Sigmoid colon (tissue), 4 donors: ENCODE results near the gene OR2A7.
"Not testable (repeated sequence)": the region's sequence is repeated elsewhere in the genome, so short reads cannot be mapped to it uniquely, and the experiment has no call there.

Experiments used
- EP300 ChIP-seq, 4 donors: sonication (generic); formaldehyde crosslinking; IDR thresholded peaks; one replicate each; pipeline ENCODE4 v1.6.1; 2017; ENCODE audit warnings: antibody characterized with exemption in 4 of 4
- POLR2A ChIP-seq, 2 donors: fragments of 450-650 bp; IDR thresholded peaks; one replicate each; pipeline ENCODE4 v1.6.1; 2016; ENCODE audit warnings: antibody characterized with exemption in 2 of 2, mild to moderate bottlenecking in 2 of 2, moderate library complexity in 2 of 2
- POLR2AphosphoS5 ChIP-seq, 4 donors: sonication (generic); formaldehyde crosslinking; IDR thresholded peaks; one replicate each; pipeline ENCODE4 v1.6.1; 2017; ENCODE audit warnings: antibody characterized with exemption in 4 of 4
- TF ChIP-seq, protein P1 (sequence below), 4 experiments: fragments of 450-650 bp in 3 of 4; fragments of 200-600 bp in 1 of 4; IDR thresholded peaks; one replicate each; pipeline ENCODE4 v1.5.1; 2016 to 2019; ENCODE audit warnings: antibody characterized with exemption in 4 of 4, mild to moderate bottlenecking in 3 of 4, moderate library complexity in 2 of 4

DNA sequence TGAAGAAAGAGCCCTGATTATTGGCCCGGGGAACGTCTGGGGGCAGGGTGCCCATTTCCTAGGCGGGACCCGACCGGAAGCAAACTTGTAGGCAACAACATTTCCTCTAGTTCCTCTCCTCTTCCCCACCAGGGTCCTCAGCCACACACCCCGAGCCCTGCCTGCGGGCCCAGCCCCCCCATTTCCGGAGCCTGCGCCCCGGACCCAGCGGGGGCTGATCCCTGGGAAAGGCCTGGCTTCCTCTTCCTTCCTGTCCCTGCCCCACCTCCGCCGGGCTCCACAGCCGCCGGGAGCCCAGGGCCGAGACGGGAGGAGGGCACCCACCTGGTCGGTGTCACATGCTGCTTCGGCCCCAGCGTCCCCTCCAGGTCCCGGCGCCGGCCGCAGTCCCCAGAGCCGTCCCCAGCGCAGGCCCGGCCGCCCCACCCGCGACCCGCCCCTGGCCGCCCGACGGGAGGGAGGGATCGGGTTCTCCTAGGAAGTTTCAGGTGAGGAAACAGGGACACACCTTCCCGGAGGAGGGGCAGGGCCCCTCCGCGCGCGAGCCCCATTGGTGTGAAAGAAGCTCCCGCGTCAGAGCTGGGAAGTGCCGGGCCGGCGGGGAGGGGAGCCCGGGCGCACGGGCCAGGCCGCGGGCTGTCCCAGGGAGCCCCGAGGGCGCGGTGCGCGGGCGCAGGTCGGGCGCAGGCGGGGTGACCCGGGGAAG lies 29.4 kb upstream of the OR2A7 start:
- not testable (repeated sequence) for TF ChIP-seq POLR2A, EP300, POLR2AphosphoS5 (IDR thresholded peaks at IDR 0.05)
- TF ChIP-seq, protein P1, sequence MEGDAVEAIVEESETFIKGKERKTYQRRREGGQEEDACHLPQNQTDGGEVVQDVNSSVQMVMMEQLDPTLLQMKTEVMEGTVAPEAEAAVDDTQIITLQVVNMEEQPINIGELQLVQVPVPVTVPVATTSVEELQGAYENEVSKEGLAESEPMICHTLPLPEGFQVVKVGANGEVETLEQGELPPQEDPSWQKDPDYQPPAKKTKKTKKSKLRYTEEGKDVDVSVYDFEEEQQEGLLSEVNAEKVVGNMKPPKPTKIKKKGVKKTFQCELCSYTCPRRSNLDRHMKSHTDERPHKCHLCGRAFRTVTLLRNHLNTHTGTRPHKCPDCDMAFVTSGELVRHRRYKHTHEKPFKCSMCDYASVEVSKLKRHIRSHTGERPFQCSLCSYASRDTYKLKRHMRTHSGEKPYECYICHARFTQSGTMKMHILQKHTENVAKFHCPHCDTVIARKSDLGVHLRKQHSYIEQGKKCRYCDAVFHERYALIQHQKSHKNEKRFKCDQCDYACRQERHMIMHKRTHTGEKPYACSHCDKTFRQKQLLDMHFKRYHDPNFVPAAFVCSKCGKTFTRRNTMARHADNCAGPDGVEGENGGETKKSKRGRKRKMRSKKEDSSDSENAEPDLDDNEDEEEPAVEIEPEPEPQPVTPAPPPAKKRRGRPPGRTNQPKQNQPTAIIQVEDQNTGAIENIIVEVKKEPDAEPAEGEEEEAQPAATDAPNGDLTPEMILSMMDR (IDR thresholded peaks at IDR 0.05): not testable (repeated sequence)
